ENCODE measurements around the gene NIFK. TPM values are rescaled to one million over a fixed set of nuclear protein-coding genes. Genes with fewer than 3 reads are reported as not detected.

Gene NIFK
- total and polyA plus RNA-seq, 2 donors (not counting 3 experiments of a cell fraction or from before 2014, with no cell fraction given): 10.7 to 59.7 TPM

GRCh38 chr2:121722479-121722878, 14.2 kb downstream of the NIFK start:
- TF ChIP-seq MAX (IDR thresholded peaks at IDR 0.05; ENCODE audit: insufficient read depth, insufficient read length): no peak
- TF ChIP-seq POLR2A (IDR thresholded peaks at IDR 0.05; ENCODE audit: low read depth, low read length): no peak
- TF ChIP-seq EZH2 (IDR thresholded peaks at IDR 0.05; ENCODE audit: borderline replicate concordance, low read depth, low read length, severe bottlenecking): no peak
- TF ChIP-seq CTCF (IDR thresholded peaks at IDR 0.05; ENCODE audit: extremely low read depth in 1 of 2, insufficient read depth in 1 of 2, low read depth in 1 of 2, low read length in 2 of 2): no peak
- TF ChIP-seq POLR2AphosphoS5 (IDR thresholded peaks at IDR 0.05; ENCODE audit: insufficient read depth, low read depth, low read length): no peak
- TF ChIP-seq FOS (IDR thresholded peaks at IDR 0.05; ENCODE audit: borderline replicate concordance, insufficient read depth, low read length): no peak
- TF ChIP-seq GATA2 (IDR thresholded peaks at IDR 0.05; ENCODE audit: insufficient read depth, insufficient read length, low read depth, low read length): no peak
- TF ChIP-seq JUN (IDR thresholded peaks at IDR 0.05; ENCODE audit: borderline replicate concordance, insufficient read depth, insufficient read length, low read depth): no peak
- no peak for TF ChIP-seq MYC (IDR thresholded peaks at IDR 0.05; ENCODE audit: low read depth, low read length)
- no peaks in the 10 kb centered on the region for H3K4me1 ChIP-seq (ENCODE audit: control insufficient read depth, extremely low read depth, insufficient read depth, low read length)
- H2AFZ ChIP-seq (ENCODE audit: low read depth, low read length): no peak overlapping the region
- H3K36me3 ChIP-seq (ENCODE audit: control insufficient read depth in 2 of 2, extremely low read depth in 1 of 2, insufficient read depth in 2 of 2, low read length in 2 of 2): peaks cover 0 to 4% of the 10 kb centered on the region in 2 experiments
- H3K9ac ChIP-seq (replicated peaks; ENCODE audit: extremely low read depth, insufficient read depth, low read length): no peak overlapping the region
- no peak overlapping the region for H3K4me2 ChIP-seq (ENCODE audit: insufficient read depth, low read length)
- H3K27me3 ChIP-seq (ENCODE audit: control insufficient read depth in 2 of 2, insufficient read depth in 2 of 2, low read length in 2 of 2): no peaks in the 10 kb centered on the region
- intact Hi-C loops (cut with micrococcal nuclease): no loop called here
- FAIRE-seq (no peak), DNase-seq (ENCODE audit: low read depth, low spot score) (no peak)
- H3K9me1 ChIP-seq (replicated peaks; ENCODE audit: control insufficient read depth, extremely low read depth, insufficient read depth, low read length): no peaks in the 10 kb centered on the region
- H3K9me3 ChIP-seq (replicated peaks; ENCODE audit: control insufficient read depth, insufficient read depth, low read length): no peaks in the 10 kb centered on the region
- no peak overlapping the region for H3K27ac ChIP-seq (ENCODE audit: insufficient read depth, low read depth, low read length)
- POLR2A ChIA-PET: no interaction called here
- BruUV-seq (replicated peaks): no TSS peak
- H3K79me2 ChIP-seq (ENCODE audit: control insufficient read depth, insufficient read depth, low read length): no peaks in the 10 kb centered on the region
- no peaks in the 10 kb centered on the region for H4K20me1 ChIP-seq (replicated peaks; ENCODE audit: control insufficient read depth, extremely low read depth, insufficient read depth, low read length)
- H3K4me3 ChIP-seq (replicated peaks in 1 of 3; ENCODE audit: insufficient read depth in 1 of 3, low read depth in 1 of 3, low read length in 3 of 3): no peak overlapping the region
- dilution Hi-C loops (cut with MboI; ENCODE audit: extremely low pct_ligation_motif_present, low sequenced_read_pairs): no loop called here
- CTCF ChIA-PET: interaction anchor here (1.3 kb wide), 1 partner anchor 627 kb away, joined by 3 read pairs; no protein-coding TSS in a partner anchor

Measured in endothelial cell of umbilical vein (primary cell).